Activated CD4-positive, alpha-beta T cell treated with anti-CD3 and anti-CD28 coated beads, Interleukin-2, amount 50 U/mL, for 1 hour (primary cell): Measurements from ENCODE around the gene RPS29.
"Not testable (repeated sequence)": the region's sequence is repeated elsewhere in the genome, so short reads cannot be mapped to it uniquely, and the experiment has no call there.

Source experiments
- DNase-seq: peaks from one replicate; pipeline ENCODE4 v3.0.0-alpha.2; 2020

RPS29 gene

DNA sequence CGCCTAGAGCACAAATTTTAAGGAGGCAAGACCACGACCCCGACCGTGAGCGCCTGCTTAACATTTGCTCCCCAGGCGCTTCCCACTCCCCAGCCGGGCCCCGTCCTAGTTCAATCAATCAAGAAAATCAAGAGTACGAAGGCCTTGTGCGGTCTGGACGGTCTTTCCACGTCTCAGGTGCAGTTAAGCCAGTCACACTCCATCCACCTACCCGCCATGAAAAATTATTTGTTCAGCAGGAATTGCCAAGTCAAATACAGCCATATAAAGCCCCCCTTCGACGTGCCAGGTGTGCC lies 12.0 kb upstream of the RPS29 start:
- DNase-seq: no peak

DNA sequence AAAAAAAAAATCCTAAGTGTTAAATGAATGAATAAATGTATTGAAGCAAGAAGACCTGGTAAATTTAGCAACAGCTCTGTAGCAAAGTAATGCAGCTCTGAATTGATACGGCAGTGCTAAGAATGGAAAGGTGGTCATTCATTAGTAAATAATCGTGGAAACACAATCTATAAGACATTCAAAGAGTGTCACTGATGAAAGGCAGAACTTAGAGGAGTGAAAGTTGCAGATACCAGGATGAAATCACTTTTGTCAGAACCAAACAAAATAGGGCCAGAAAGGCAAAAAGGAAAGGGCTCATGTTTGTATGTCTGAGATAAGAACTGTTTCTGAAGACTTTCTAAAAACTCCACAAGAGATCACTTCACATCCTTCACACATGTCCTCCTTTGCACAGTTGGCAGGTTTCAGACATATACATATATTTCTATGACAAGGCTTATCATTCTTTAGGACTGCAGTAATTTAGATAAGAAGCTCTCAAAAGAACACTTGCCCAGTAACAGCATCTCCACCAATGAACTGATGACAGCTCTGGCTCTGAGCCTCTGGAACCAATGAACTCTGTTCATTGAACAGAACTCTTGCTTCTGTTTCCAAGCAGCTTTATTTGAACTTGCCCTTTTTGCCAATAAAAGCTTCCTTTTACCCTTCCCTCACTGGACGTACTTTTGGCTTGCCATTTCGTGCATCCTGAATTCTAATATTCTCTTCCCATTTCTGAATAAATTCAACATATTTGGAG lies 8.3 kb upstream of the RPS29 start:
- no peak for DNase-seq

DNA sequence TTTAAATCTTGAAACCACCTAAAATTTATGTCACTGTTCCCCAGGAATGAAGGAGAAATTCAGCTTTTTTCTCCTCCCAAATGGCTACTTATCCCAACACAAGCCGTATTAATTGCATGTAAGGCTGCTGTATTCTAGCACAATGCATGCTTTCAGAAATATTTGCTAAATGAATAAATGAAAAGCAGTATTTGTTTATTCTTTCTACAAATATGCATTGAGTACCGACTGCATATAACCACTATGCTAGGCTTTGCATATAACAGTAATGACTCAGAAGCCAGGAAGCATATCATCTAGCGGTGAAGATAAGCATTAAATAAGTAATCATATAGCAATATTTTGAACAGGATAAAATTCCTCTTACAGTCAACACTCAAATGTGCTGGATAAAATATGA lies 6.8 kb upstream of the RPS29 start:
- DNase-seq: no peak

DNA sequence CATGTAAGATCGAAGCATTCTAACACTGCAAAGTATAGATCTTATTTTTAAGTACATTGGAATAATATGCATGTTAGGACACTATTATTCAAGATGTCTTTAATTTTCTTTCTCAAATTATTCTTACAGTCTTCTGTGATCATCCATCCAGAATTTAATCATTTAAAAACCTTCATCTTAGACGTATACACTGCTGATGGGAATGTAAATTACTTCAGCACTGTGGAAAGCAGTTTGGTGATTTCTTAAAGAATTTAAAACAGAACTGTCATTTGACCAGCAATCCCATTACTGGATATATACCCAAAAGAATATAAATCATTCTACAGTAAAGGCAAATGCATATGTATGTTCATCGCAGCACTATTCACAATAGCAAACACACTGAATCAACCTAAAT lies 3.2 kb upstream of the RPS29 start:
- DNase-seq: no peak

DNA sequence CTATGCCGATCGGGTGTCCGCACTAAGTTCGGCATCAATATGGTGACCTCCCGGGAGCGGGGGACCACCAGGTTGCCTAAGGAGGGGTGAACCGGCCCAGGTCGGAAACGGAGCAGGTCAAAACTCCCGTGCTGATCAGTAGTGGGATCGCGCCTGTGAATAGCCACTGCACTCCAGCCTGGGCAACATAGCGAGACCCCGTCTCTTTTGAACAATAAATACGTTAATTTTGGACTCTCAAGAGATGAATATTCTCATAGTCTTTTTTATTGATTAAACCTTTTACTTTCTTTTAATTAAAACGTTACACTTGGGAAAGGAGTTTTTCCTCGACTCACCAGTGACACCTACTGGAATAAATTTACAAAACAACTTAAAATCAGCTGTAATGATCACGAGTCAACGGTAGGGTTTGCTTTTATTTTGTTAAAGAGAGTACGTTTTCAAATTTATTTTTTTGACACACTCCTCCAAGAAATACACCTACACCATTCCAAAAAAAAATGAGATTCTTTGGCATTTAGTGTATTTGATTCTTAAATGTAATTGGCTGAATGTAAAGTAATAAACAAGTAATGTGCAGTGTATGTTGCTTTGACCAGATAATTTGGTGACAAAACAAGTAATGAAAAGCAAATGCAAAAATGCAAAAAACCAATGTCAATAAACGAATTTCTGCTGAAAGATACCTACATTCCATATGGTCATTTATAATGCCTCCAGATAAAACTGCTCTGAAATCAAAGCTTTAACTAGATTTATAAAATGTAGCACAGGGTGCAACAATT lies 687 bp upstream of the RPS29 start:
- peak; percentile 35 for DNase-seq

DNA sequence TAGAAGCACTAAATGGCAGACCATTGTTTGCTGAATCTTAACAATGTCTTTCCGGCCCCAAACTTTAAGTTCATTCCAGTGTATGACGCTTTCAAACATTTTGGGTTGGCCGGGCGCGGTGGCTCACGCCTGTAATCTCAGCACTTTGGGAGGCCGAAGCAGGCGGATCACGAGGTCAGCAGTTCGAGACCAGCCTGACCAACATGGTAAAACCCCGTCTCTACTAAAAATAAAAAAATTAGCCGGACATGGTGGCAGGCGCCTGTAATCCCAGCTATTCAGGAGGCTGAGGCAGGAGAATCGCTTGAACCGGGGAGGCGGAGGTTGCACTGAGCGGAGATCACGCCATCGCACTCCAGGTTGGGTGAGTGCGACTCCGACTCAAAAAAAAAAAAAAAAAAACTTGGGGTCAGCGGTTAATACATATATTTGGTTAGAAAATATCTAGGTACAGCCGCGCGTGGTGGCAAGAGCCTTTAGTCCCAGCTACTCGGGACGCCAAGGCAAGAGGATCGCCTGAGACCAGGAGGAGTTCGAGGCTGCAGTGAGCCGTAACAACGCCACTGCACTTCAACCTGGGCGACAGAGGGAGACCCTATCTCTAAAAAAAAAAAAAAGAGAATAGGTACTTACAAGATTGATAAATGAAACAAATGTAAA lies 1.1 kb downstream of the RPS29 start:
- DNase-seq: not testable (repeated sequence)

DNA sequence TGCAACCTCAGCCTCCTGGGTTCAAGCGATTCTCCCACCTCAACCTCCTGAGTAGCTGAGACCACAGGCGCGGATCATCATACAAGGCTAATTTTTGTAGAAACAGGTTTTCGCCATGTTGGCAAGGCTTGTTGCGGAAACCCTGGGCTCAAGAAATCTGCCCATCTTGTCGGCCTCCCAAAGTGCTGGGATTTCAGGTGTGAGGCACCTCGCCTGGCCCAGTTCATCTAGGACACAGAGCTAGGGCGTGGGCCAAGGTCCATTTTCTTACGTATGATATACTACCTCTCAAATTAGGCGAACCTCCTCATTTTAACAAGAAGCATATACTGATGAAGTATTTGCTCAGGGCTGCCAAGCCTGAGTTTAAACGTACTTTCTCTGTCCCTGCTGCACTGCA lies 2.1 kb downstream of the RPS29 start:
- DNase-seq: no peak

DNA sequence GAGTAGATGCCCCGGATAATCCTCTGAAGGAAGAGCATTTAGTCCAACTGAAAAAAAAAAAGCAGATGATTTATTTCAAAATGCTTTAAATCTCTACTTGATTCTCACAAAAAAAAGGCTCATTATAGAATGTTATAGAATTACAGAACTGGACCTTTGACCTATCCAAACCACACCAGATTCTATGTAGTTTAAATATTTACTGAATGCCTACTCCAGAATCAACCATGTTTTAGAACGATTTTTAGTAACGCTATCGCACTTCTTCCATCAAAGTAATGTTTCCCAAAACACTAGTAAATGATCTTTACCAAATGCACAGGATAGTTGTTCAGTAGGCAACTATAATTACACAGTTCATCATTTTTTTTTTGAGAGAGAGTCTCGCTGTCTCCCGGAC lies 2.6 kb downstream of the RPS29 start:
- no peak for DNase-seq

DNA sequence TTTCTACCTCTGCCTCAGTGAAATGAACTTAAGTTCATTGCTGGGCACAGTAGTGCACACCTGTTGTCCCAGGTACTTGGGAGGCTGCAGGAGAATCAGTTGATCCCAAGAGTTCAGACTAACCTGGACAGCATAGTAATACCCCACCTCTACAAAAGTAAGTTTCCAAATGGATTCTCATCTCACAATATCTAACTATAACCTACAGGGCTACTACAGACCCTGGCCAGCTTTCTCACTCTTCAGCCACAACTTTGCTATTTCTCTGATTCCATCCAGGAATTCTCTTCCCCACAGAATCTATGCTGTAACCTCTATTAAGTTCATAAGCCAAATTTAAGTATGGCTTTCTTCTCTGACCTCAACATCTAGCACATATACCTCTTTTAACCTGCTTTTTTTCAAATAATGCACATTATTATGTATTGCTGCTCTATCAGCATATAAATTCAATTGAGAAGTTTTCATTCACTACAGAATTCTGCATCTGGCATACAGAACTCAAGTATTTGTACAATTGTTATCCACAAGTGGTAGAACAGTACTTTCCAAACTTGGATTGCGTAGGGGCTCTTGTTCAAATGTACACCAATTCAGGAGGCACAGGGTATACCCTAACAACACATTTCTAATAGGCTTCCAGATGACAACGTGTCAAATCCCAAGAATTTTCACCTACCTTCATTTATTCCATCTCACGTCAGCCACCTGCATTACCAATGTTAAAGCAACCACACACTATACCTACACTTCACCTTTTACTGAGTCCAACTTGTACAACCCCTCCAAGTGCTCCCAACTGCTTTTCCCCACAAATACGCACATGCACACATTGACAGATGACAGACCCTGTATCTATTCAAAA lies 3.8 kb downstream of the RPS29 start:
- DNase-seq: no peak

DNA sequence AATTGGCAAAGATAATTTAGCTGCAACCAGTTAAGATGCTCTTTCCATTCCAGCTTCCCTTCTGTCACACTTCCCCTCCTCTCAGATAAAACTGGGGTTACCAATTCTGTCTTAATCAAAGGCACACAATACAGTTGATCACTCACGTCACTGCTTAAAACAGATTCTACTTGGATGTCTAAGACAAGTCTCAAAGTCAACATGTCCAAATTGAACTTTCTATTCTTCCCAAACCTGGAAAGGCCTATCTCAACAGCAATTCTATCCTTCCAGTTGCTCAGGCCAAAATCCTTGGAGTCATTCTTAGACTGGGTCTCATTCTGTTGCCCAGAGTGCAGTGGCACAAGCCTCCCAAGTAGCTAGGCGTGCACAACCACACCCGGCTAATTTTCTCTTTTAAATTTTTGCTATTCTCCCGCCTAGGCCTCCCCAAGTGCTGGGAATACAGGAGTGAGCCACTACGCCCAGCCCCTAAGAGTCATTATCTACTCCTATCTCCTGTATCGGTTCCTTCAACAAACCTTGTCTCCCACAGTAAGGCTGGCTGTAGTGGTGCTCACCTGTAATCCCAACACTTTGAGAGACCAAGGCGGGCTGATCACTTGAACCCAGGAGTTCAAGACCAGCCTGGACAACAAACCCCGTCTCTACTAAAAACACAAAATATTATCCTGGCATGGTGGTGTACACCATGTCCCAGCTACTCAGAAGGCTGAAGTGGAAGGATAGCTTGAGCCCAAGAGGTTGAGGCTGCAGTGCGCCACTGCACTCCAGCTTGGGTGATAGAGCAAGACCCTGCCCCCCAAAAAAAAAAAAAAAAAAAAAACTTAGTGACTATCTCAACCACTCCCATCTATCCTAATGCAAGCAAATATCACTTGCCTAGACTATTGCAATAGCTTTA lies 4.7 kb downstream of the RPS29 start:
- no peak for DNase-seq

DNA sequence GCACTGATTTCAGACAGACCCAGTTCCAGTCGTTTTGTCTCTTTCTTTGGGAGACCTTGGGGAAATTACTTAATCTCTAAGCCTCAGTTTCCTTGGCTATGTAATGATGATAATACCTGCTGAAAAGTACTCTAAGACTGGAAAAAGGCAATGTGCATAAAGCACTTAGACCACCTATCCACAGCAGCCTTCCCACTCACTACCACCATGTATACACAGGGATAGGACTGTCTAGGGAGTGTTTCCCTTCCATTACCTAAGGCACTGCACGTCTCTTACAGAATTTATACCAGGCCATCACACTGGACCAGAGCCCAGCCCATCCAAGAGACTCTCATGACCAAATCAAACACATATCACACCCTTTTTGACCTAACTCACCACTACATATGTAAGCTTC lies 6.3 kb downstream of the RPS29 start:
- DNase-seq: no peak

DNA sequence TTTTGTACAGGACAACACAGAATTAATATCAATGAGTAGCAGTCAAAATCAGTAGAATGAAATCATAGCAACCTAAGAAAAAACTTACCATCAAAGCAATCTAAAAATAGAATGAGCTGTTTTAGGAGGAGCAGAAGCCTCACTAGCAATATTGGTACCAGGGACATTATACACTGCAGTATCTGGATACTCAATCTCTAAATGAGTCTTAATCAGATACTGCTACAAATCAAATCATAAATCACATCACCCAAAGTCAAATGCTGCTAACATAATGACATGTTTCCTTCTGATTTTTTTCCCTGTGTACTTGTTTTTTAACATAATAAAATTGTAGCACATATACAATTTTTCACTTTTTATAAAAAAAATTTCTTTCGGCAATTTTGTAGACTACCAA lies 8.0 kb downstream of the RPS29 start:
- no peak for DNase-seq

DNA sequence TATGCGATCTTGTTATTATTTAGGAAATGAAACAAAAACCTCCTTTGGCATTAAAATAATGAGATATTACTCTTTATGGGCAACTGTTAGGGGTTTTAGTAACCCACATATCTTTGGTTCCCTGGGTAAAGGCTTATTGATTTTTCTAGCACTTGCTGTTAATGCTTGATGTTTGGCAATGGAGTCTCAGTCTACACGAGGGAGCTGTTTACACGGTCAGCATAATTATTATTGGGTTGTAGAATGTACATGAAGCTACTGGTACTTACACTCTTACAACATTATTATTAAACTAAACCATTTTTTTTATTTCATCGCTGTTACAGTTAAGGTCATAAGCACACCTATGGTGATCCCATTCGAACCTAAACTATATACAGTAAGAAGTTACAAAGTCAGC lies 12.1 kb downstream of the RPS29 start:
- no peak for DNase-seq

DNA sequence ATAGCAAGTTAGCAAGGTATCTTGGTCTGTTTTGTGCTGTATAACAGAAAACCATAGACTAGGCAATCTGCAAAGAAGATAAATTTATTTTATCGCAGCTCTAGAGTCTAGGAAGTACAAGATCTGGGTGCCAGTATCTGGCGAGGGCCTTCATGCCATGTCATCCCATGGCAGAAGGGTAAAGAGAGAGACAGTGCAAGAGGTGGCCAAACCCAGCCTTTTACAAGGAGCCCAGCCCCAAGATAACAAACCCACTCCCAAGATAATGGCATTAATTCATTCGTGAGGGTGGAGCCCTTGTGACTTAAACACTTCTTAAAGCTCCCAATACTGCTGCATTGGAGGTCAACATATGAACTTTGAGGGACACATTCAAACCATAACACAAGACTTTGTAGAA lies 16.9 kb downstream of the RPS29 start:
- DNase-seq: no peak

DNA sequence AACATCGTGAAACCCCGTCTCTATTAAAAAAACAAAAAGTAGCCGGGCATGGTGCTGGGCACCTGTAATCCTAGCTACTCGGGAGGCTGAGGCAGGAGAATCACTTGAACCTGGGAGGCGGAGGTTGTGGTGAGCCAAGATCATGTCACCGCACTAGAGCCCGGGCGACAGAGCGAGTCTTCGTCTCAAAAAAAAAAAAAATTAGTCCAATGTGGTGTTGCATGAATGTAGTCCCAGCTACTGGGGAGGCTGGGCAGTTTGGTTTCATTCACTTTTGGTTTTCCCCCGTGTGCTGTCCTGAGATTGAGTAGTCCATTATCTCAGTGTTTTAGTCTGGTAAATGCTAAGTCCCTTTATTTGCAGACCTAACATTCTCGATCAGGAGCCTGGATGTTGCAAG lies 19.5 kb downstream of the RPS29 start:
- no peak for DNase-seq

DNA sequence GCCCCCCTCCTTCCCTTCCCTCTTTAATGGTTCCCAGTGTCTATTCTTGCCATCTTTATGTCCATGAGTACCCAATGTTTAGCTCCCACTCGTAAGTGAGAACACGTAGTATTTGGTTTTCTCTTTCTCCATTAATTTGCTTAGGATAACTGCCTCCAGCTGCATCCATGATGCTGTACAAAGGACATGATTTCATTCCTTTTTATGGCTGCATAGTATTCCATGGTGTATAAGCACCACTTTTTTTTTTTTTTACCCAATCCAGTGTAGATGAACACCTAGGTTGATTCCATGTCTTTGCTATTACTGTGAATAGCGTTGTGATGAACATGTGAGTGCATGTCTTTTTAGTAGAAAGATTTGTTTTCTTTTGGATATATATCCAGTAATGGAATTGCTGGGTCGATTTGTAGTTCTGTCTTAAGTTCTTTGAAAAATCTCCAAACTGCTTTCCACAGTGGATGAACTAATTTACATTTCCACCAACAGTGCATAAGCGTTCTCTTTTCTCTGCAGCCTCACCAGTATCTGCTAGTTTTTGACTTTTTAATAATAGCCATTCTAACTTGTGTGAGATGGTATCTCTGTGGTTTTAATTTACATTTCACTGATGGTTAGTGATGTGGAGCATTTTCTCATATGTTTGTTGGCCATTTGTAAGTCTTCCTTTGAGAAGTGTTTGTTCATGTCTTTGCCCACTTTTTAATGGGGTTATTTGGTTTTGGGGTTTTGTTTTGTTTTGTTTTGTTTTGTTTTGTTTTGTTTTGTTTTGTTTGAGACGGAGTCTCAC lies 26.0 kb downstream of the RPS29 start:
- DNase-seq: no peak

DNA sequence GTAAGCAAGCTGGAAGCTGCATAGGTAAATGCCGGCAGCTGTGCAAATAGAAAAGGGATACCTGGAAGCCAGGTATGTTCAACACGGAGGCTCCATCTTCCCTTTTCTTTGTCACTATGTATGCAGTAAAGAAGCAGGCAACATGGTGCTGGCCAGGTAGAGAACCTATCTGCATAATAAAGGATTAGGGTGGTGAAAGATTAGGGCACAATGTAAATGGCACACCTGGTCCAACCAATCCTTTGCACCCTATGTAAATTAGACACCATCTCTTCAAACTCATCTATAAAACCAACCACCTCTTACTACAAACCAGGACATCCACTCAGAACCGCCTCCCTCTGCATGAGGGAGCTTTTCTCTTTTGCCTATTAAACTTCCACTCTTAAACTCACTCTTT lies 32.3 kb downstream of the RPS29 start:
- no peak for DNase-seq

DNA sequence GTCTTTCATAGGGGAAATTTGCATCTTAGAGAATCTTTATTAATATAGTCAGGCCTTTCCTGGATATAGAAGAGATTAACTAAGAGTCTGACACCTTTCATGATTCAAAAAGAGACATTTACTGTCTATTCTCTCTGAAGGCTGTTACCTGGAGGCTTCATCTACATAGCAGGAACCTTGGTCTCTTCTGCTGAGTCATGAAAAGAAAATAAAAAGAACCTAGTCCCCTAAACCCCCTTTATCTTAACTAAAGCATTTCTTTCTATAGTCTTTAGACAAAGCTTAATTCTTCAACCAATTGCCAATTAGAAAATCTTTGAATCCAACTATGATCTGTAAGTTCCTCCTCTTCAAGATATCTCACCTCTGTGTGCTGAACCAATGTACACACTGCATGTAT lies 33.1 kb downstream of the RPS29 start:
- no peak for DNase-seq

DNA sequence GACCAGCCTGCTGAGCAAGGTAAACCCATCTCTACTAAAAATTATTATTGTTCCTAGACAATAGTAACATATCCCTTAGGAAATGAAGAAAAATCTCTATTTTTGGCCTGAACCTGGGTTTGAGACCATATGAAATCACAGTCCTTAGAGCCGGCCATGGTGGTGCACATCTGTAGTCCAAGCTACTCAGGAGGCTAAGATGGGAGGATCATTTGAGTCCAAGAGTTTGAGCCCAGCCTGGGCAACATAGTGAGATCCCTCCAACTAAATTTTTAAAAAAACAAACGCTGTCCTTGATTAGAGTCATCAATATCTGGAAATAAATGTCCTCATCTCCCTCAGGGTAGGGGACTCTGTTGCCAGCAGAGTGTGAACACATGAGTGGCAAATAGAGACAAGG lies 34.6 kb downstream of the RPS29 start:
- DNase-seq: no peak

DNA sequence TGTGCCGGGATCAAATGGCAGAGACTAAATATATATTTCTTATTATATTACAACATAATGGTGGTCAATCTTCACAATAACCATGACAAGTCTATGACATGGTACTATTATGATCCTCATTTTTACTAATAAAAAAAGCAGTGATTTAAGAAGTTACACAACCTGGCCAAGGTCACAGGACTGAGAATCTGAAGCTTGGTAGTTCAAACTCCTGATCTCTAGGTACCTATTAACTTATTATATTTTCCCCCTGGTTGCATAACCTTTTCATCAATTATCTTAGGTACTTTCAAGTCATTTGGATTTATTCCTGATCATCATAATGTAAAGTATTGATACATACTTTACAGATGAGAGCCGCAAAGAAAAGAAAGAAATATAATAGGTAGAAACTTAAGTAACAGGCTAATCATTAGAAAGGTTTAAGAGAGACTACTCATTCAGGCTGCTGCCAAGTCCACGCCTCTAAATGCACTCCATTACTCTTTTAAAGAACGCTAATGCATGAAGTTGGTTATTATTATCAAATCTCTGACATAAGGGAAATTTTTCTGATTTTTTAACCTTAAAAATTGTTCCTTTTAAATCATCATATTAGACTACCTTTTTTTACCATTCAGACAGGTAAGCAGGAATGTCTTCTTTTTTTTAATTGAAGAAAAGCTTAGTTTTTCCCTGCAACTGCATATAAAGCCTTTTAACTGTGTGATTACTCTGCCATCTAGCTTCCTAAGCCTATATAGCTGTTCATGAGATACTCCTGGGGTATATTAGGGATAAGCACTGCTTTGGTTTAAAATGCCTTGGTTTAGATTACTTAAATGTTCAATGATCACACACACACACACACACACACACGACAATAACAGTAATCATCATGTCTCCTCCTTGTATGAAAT lies 35.6 kb downstream of the RPS29 start:
- DNase-seq: no peak
